ENCODE data around the gene TXNRD3. TPM values are rescaled to one million over a fixed set of nuclear protein-coding genes. Genes with fewer than 3 reads are reported as not detected.
A peak's percentile ranks its signal among the peaks of the same experiment; 100 is the strongest.

The TXNRD3 gene
- total and polyA plus RNA-seq, 12 donors: 6.8 to 20.8 (median 10.6) TPM

DNA sequence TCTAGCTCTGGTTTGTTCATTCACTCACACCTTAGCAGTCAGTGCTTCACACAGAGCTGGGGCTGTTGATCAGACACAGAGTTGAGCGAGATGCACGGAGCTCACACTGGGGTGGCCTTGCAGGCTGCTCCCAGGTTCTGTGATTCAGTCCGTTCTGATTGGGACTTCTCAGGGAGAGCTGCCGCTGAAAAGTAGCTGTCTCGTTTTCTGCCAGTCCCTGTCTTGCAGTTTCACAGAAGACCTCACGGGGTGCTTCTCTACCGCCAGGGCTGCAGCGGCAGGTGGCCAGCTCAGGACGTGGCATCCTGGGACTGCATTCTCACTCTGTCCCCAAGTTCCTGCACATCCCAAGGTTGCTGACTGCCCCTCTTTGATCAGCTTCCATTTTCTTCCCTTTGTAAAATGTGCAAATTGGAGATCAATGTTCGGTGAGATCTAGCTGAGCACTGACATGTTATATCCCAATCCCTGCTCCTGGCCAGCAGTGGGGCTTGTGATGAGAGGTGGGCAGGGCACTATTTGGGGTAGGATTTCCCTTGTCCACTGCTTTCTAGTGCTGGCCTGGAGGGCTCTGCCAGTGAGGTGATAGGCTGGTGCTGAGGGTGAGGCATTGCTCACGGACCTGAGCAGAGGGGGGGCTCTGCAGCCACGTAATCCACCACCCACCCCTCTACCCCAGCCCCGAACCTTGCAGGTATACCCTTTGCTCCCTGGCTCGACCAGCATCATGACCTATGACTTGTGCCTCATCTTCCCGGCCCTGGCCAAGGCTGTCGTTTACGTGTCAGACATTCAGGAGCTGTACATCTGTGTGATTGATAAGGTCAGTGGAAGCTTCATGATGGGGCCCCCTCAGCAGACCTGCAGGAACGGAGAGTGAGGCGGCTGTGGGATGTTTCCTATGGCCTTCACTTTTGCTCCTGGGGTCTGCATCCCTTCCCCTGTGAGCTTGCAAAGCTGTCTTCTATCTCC, 5.3 kb upstream of the TXNRD3 start:
- Histone ChIP-seq H3K4me3 (no peak overlapping the region), H3K27me3 (peaks cover 9% of the 10 kb centered on the region), H3K36me3 (replicated peaks in 1 of 2) (no peaks in the 10 kb centered on the region), H3K9me3 (replicated peaks in 1 of 3) (no peaks in the 10 kb centered on the region), H3K27ac (no peak overlapping the region), H3K4me1 (replicated peaks in 1 of 2) (peaks cover 0 to 3% of the 10 kb centered on the region in 2 donors)
- peak in 6 of 7 donors; percentile 52 to 72 (median 66) for DNase-seq
- intact Hi-C loops (cut with DNase I): loop anchor here in 1 of 2 donors (5.0 kb wide), 1 partner anchor 143 kb away; the partner anchor contains the start of gene UROC1
- WGBS, 4 donors: 29 to 41% (median 33%) methylated on average over 14 to 19 of the region's 19 CpGs
- TF ChIP-seq, protein P1, sequence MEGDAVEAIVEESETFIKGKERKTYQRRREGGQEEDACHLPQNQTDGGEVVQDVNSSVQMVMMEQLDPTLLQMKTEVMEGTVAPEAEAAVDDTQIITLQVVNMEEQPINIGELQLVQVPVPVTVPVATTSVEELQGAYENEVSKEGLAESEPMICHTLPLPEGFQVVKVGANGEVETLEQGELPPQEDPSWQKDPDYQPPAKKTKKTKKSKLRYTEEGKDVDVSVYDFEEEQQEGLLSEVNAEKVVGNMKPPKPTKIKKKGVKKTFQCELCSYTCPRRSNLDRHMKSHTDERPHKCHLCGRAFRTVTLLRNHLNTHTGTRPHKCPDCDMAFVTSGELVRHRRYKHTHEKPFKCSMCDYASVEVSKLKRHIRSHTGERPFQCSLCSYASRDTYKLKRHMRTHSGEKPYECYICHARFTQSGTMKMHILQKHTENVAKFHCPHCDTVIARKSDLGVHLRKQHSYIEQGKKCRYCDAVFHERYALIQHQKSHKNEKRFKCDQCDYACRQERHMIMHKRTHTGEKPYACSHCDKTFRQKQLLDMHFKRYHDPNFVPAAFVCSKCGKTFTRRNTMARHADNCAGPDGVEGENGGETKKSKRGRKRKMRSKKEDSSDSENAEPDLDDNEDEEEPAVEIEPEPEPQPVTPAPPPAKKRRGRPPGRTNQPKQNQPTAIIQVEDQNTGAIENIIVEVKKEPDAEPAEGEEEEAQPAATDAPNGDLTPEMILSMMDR (IDR thresholded peaks at IDR 0.05): peak; percentile 21 to 46 (median 44)
- no peak for TF ChIP-seq POLR2A (IDR thresholded peaks at IDR 0.05)

DNA sequence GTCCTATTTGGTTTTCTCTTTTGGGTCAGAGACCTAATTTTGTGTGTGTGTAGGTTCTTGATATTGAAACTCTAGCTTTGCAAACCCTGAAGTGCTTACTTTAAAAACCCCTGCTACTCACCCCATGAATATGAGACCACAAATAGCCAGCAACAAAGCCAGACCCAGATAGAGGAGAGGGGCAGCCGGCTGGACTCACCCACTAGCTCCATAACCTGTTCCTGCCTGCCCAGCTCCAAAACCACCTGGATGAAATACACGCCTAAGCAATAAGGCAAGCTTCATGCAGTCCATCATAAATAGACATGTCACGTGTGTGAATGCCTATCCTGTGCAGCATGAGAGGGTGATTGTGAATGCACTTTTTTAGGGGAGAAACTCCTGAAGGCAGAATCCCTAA, 3.7 kb upstream of the TXNRD3 start:
- no peaks in the 10 kb centered on the region for H3K9me3 ChIP-seq (replicated peaks in 1 of 3)
- H3K4me3 ChIP-seq: no peak overlapping the region
- no peak overlapping the region for H3K27ac ChIP-seq
- WGBS, 4 donors: 84 to 94% (median 92%) methylated on average over 2 to 3 of the region's 3 CpGs
- H3K27me3 ChIP-seq: peaks cover 9% of the 10 kb centered on the region
- TF ChIP-seq, protein P1 (IDR thresholded peaks at IDR 0.05): no peak
- no peak for TF ChIP-seq POLR2A (IDR thresholded peaks at IDR 0.05)
- no peak for DNase-seq
- intact Hi-C loops (cut with DNase I): no loop called here
- no peaks in the 10 kb centered on the region for H3K36me3 ChIP-seq (replicated peaks in 1 of 2)
- H3K4me1 ChIP-seq (replicated peaks in 1 of 2): peaks cover 3 to 7% of the 10 kb centered on the region in 2 donors

DNA sequence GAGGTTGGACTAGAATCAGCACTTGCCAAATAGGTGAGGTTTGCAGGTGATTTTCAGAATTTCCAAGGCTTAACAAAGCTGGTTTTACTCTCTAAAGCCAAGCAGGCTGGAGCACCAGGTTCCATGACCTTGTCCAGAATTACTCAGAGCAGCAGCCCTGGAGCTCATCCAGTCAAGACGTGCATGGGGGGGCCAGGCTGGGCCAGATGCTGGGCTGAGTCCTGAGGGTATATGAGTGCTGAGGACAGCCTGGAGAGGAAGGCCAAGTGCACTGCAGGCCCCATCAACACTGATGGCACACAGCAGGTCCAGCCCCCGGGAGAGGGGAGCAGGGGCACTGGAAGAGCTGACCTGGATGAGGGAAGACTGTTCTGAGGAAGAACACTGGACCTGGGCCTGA, 3.0 kb upstream of the TXNRD3 start:
- WGBS, 4 donors: 27 to 59% (median 46%) methylated on average over 2 of the region's 2 CpGs
- Histone ChIP-seq H3K4me1 (replicated peaks in 1 of 2) (peaks cover 3 to 12% of the 10 kb centered on the region in 2 donors), H3K27ac (peak overlapping the region in 1 of 5 donors; percentile 14), H3K36me3 (replicated peaks in 1 of 2) (no peaks in the 10 kb centered on the region), H3K9me3 (replicated peaks in 1 of 3) (no peaks in the 10 kb centered on the region), H3K27me3 (peaks cover 9% of the 10 kb centered on the region), H3K4me3 (no peak overlapping the region)
- intact Hi-C loops (cut with DNase I): no loop called here
- DNase-seq: peak; percentile 67 to 84 (median 82)
- TF ChIP-seq POLR2A (IDR thresholded peaks at IDR 0.05): no peak
- TF ChIP-seq, protein P1 (IDR thresholded peaks at IDR 0.05): no peak

DNA sequence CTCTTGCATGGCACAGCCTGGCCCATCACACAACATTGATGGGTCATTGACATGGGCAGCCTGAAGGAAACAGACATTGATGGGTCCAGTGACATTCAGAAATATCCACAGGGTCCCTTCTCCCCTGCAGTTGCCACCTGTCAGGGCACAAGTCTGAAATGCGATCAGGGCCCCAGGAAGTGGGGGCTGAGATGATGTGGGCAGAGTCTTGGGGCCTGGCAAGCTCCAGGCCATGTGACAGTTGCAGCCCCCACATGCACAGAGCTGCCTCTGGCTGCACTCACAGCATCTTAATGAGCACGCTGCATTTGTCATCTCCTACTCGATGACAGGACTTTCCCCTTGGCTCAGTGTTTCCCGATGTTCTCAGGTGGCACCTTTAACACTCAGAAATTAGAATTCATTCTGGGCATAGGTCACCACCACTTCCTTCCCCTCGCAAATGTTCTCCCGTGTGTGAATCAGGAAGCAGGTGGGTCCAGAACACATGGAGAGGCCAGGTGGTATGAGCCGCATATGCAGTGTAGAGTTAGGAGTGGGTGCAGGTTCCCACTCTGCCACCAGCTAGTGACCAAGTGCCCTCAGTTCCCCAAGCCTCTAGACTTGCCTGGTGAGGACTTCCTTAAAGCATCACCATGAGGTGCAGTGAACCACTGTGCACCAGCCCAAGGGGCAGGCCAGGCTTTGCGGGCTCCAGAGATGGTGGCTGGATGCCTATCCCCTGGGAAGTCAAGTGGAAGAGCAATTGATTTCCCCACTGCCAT, 1.6 kb upstream of the TXNRD3 start:
- WGBS, 4 donors: 80 to 88% (median 86%) methylated on average over 7 to 8 of the region's 8 CpGs
- H3K9me3 ChIP-seq (replicated peaks in 1 of 3): no peaks in the 10 kb centered on the region

More for the DNA sequence above, 1.6 kb upstream of the TXNRD3 start:
- H3K4me1 ChIP-seq (replicated peaks in 1 of 2): peaks cover 3 to 12% of the 10 kb centered on the region in 2 donors
- TF ChIP-seq POLR2A (IDR thresholded peaks at IDR 0.05): no peak
- TF ChIP-seq, protein P1 (IDR thresholded peaks at IDR 0.05): no peak
- intact Hi-C loops (cut with DNase I): no loop called here
- no peak overlapping the region for H3K4me3 ChIP-seq
- DNase-seq: no peak
- no peaks in the 10 kb centered on the region for H3K36me3 ChIP-seq (replicated peaks in 1 of 2)
- no peak overlapping the region for H3K27ac ChIP-seq
- no peaks in the 10 kb centered on the region for H3K27me3 ChIP-seq

All from adrenal gland (tissue), 12 donors.